Aorta (tissue), 5 donors: Measurements from ENCODE around the gene HCST. TPM values are rescaled to one million over a fixed set of nuclear protein-coding genes. Genes with fewer than 3 reads are reported as not detected.

Experiments used
- ATAC-seq: fragments of 200-7000 bp; cut with Tn5 transposase; one replicate; pipeline ENCODE4 v1.9.1; 2022; ENCODE audit warnings: moderate library complexity; ENCODE audit not compliant: low FRiP score
- DNase-seq, 2 donors: peaks; one replicate each; pipeline ENCODE4 v3.0.0-alpha.2; 2020
- H3K27ac ChIP-seq, 2 donors: one replicate each; pipeline ENCODE4 v1.5.1; 2013; ENCODE audit warnings: low read length in 2 of 2, mild to moderate bottlenecking in 2 of 2, moderate library complexity in 2 of 2, control low read depth in 1 of 2, inconsistent platforms in 1 of 2, low read depth in 1 of 2
- H3K27me3 ChIP-seq, 2 donors: one replicate each; pipeline ENCODE4 v1.6.1; 2013; ENCODE audit warnings: control low read depth in 1 of 2, low read length in 1 of 2, mild to moderate bottlenecking in 1 of 2, moderate library complexity in 1 of 2; ENCODE audit not compliant: insufficient read depth in 2 of 2, control insufficient read depth in 1 of 2
- H3K36me3 ChIP-seq, 2 donors: one replicate each; pipeline ENCODE4 v1.6.1; 2013; ENCODE audit warnings: control low read depth in 1 of 2, low read length in 1 of 2, mild to moderate bottlenecking in 1 of 2; ENCODE audit not compliant: insufficient read depth in 2 of 2, control insufficient read depth in 1 of 2
- H3K4me1 ChIP-seq, 2 donors: one replicate each; pipeline ENCODE4 v1.6.1; 2013; ENCODE audit warnings: low read length in 2 of 2, control low read depth in 1 of 2, mild to moderate bottlenecking in 1 of 2, moderate library complexity in 1 of 2; ENCODE audit not compliant: insufficient read depth in 2 of 2, control insufficient read depth in 1 of 2
- H3K4me3 ChIP-seq, 2 donors: one replicate each; pipeline ENCODE4 v1.5.1; 2013; ENCODE audit warnings: low read length in 2 of 2, control low read depth in 1 of 2, mild to moderate bottlenecking in 1 of 2
- H3K9me3 ChIP-seq: one replicate; pipeline ENCODE4 v1.6.1; 2013; ENCODE audit warnings: mild to moderate bottlenecking, low read length; ENCODE audit not compliant: control insufficient read depth
- WGBS, 2 donors: extraction: QIAGEN DNeasy Blood & Tissue Kit; methylation state at CpG; one replicate each; pipeline ENCODE4 v1.1.7; 2013; 5-methylcytosine and 5-hydroxymethylcytosine counted together
- intact Hi-C, 2 donors: fragments of 100-400 bp; cut with DNase I; formaldehyde crosslinking; loops; one replicate each; pipeline versions ENCODE4 v1.14.2 to v1.15.0; 2022
- polyA plus RNA-seq, 2 donors: library from polyadenylated mRNA; stranded (reverse); fragments of 200-250 nt; gene quantifications; one replicate each; pipeline ENCODE4 v1.2.3, GENCODE V29; 2013
- total RNA-seq, 2 donors: library from RNA; stranded (reverse); fragmentation: NEBNext Ultra II Directional; extraction: Animal tissue kit (Norgen Biotek cat#: 25700); gene quantifications; one replicate each; pipeline ENCODE4 v1.2.1, GENCODE V29; 2021
- donor health status: healthy with polysubstance abuse.
- donor health status: Bipolar disorder and iron deficiency.
- donor health status: DM: no; HTN: no; CAD: no.
- donor health status: DM: no; HTN: no; CAD: no.
- donor health status: DM: yes; HTN: yes; CAD: no.

Gene HCST
- total and polyA plus RNA-seq, 4 donors, result 7.3 to 20.9 (median 18.7) TPM

GRCh38 chr19:35897706-35898451 is 4.5 kb upstream of the HCST start:
- no peak for DNase-seq
- no peaks in the 10 kb centered on the region for H3K9me3 ChIP-seq
- H3K4me1 ChIP-seq, result no peaks in the 10 kb centered on the region
- H3K36me3 ChIP-seq, result no peaks in the 10 kb centered on the region
- ATAC-seq, result no peak
- H3K27me3 ChIP-seq, result no peaks in the 10 kb centered on the region
- H3K4me3 ChIP-seq, result no peak overlapping the region
- intact Hi-C loops, result no loop called here
- WGBS, 2 donors, result 94 to 95% methylated on average over 13 of the region's 13 CpGs
- H3K27ac ChIP-seq, result no peak overlapping the region

- Histone ChIP-seq H3K36me3 (no peaks in the 10 kb centered on the region), H3K9me3 (no peaks in the 10 kb centered on the region), H3K4me1 (no peaks in the 10 kb centered on the region), H3K4me3 (peak overlapping the region; percentile 39 to 74), H3K27ac (no peak overlapping the region), H3K27me3 (no peaks in the 10 kb centered on the region)
- intact Hi-C loops, result no loop called here
- ATAC-seq (no peak), DNase-seq (no peak)
- 11 to 16% methylated on average over 17 of the region's 17 CpGs for WGBS, 2 donors
These were observed 3.9 kb upstream of the HCST start for GRCh38 chr19:35898499-35898809.

- Histone ChIP-seq H3K27me3 (no peaks in the 10 kb centered on the region), H3K9me3 (no peaks in the 10 kb centered on the region), H3K27ac (no peak overlapping the region), H3K4me1 (no peaks in the 10 kb centered on the region), H3K36me3 (no peaks in the 10 kb centered on the region), H3K4me3 (peak overlapping the region; percentile 39 to 74)
- DNase-seq (peak; percentile 90 to 93), ATAC-seq (peak; percentile 87)
- intact Hi-C loops, result loop anchor here in 1 of 2 donors (2.0 kb wide), 1 partner anchor 31 kb away; no protein-coding TSS in a partner anchor
- 0 to 1% methylated on average over 27 to 42 of the region's 43 CpGs for WGBS, 2 donors
These were observed 2.6 kb upstream of the HCST start for GRCh38 chr19:35899547-35900214.

- H3K9me3 ChIP-seq, result no peaks in the 10 kb centered on the region
- H3K4me3 ChIP-seq, result no peak overlapping the region
- no peaks in the 10 kb centered on the region for H3K27me3 ChIP-seq
- H3K36me3 ChIP-seq, result no peaks in the 10 kb centered on the region
- intact Hi-C loops, result loop anchor here in 1 of 2 donors (2.0 kb wide), 1 partner anchor 30 kb away; no protein-coding TSS in a partner anchor
- 68 to 76% methylated on average over 2 of the region's 2 CpGs for WGBS, 2 donors
- ATAC-seq (no peak), DNase-seq (no peak)
- no peaks in the 10 kb centered on the region for H3K4me1 ChIP-seq
- no peak overlapping the region for H3K27ac ChIP-seq
These were observed 1.2 kb upstream of the HCST start for GRCh38 chr19:35901055-35901644.

GRCh38 chr19:35902870-35903475 is 644 bp downstream of the HCST start:
- intact Hi-C loops, result no loop called here
- H3K4me3 ChIP-seq, result no peak overlapping the region
- H3K36me3 ChIP-seq, result no peaks in the 10 kb centered on the region
- no peaks in the 10 kb centered on the region for H3K27me3 ChIP-seq
- 70 to 72% methylated on average over 10 of the region's 10 CpGs for WGBS, 2 donors
- no peaks in the 10 kb centered on the region for H3K9me3 ChIP-seq
- no peaks in the 10 kb centered on the region for H3K4me1 ChIP-seq
- no peak for DNase-seq
- ATAC-seq, result no peak
- no peak overlapping the region for H3K27ac ChIP-seq

GRCh38 chr19:35903550-35904179 is 1.3 kb downstream of the HCST start:
- intact Hi-C loops, result no loop called here
- Histone ChIP-seq H3K36me3 (no peaks in the 10 kb centered on the region), H3K4me3 (no peak overlapping the region), H3K9me3 (no peaks in the 10 kb centered on the region), H3K4me1 (no peaks in the 10 kb centered on the region), H3K27me3 (no peaks in the 10 kb centered on the region), H3K27ac (no peak overlapping the region)
- ATAC-seq (no peak), DNase-seq (peak; percentile 86 to 93)
- 2 to 3% methylated on average over 20 to 24 of the region's 24 CpGs for WGBS, 2 donors

- no peak for ATAC-seq
- Histone ChIP-seq H3K4me1 (no peaks in the 10 kb centered on the region), H3K27ac (no peak overlapping the region), H3K36me3 (no peaks in the 10 kb centered on the region), H3K9me3 (no peaks in the 10 kb centered on the region), H3K27me3 (no peaks in the 10 kb centered on the region), H3K4me3 (no peak overlapping the region)
- 86 to 88% methylated on average over 10 of the region's 10 CpGs for WGBS, 2 donors
- intact Hi-C loops, result no loop called here
- no peak for DNase-seq
These were observed 2.2 kb downstream of the HCST start for GRCh38 chr19:35904311-35905068.

GRCh38 chr19:35905178-35905727 is 2.9 kb downstream of the HCST start:
- DNase-seq (no peak), ATAC-seq (no peak)
- Histone ChIP-seq H3K27ac (no peak overlapping the region), H3K4me3 (no peak overlapping the region), H3K27me3 (no peaks in the 10 kb centered on the region), H3K36me3 (no peaks in the 10 kb centered on the region), H3K9me3 (no peaks in the 10 kb centered on the region), H3K4me1 (no peaks in the 10 kb centered on the region)
- intact Hi-C loops, result no loop called here
- WGBS, 2 donors, result 76 to 78% methylated on average over 6 of the region's 6 CpGs
